GM12872 (cell line): ENCODE measurements around the gene TBC1D2.

Experiments
- CTCF ChIP-seq: IDR thresholded peaks from 3 replicates; pipeline ENCODE4 v1.5.1; 2011; ENCODE audit warnings: low read depth, mild to moderate bottlenecking, low read length, moderate library complexity; ENCODE audit not compliant: insufficient read depth

TBC1D2 gene

GRCh38 chr9:98192503-98193335 is 62.7 kb downstream of the TBC1D2 start, which contains the start of gene CORO2A:
Gene CORO2A (minus strand): TSS chr9:98192637. CDS start chr9:98157660, 34,977 bp downstream.
- 0 out of 3 replicates have a peak, but pooled peaks have one; percentile 23 for TF ChIP-seq CTCF

GRCh38 chr9:98191671-98192502 is 63.6 kb downstream of the TBC1D2 start:
- no peak for TF ChIP-seq CTCF

GRCh38 chr9:98191181-98191608 is 64.3 kb downstream of the TBC1D2 start:
- no peak for TF ChIP-seq CTCF

- TF ChIP-seq CTCF: no peak
These were observed 64.7 kb downstream of the TBC1D2 start for GRCh38 chr9:98190757-98191105.

- no peak for TF ChIP-seq CTCF
These were observed 66.0 kb downstream of the TBC1D2 start for GRCh38 chr9:98189412-98189811.

- TF ChIP-seq CTCF: no peak
These were observed 67.5 kb downstream of the TBC1D2 start for GRCh38 chr9:98187926-98188325.

GRCh38 chr9:98186236-98186635 is 69.2 kb downstream of the TBC1D2 start:
- TF ChIP-seq CTCF: no peak
